SKM-1 (cell line): ENCODE results near the gene G2E3.
"Not testable (repeated sequence)": the region's sequence is repeated elsewhere in the genome, so short reads cannot be mapped to it uniquely, and the experiment has no call there.

Experiments
- DNase-seq: peaks from one replicate; lab custom pipeline; 2025; ENCODE audit not compliant: unreplicated experiment; lab: John Stamatoyannopoulos, UW

Gene G2E3

GRCh38 chr14:30558675-30559555 is at the start of gene G2E3:
TSS of gene G2E3 (plus strand) at chr14:30559158. CDS start at chr14:30581080, 21,922 bp downstream.
- DNase-seq, result peak; percentile 5

GRCh38 chr14:30517737-30518136 is 41.2 kb upstream of the G2E3 start:
- DNase-seq, result no peak

GRCh38 chr14:30518867-30519560 is 39.9 kb upstream of the G2E3 start:
- no peak for DNase-seq

- no peak for DNase-seq
Observed at GRCh38 chr14:30519961-30520360, 39.0 kb upstream of the G2E3 start.

- no peak for DNase-seq
Observed at GRCh38 chr14:30520536-30520935, 38.4 kb upstream of the G2E3 start.

- DNase-seq, result peak; percentile 0
Observed at GRCh38 chr14:30521899-30522736, 36.8 kb upstream of the G2E3 start.

GRCh38 chr14:30525833-30526232 is 33.1 kb upstream of the G2E3 start:
- no peak for DNase-seq

- DNase-seq, result no peak
Observed at GRCh38 chr14:30527196-30527595, 31.8 kb upstream of the G2E3 start.

GRCh38 chr14:30528119-30528518 is 30.8 kb upstream of the G2E3 start:
- DNase-seq, result no peak

- no peak for DNase-seq
Observed at GRCh38 chr14:30528778-30529642, 29.9 kb upstream of the G2E3 start.

GRCh38 chr14:30532264-30532663 is 26.7 kb upstream of the G2E3 start:
- no peak for DNase-seq

- no peak for DNase-seq
Observed at GRCh38 chr14:30533126-30533525, 25.8 kb upstream of the G2E3 start.

- DNase-seq, result no peak
Observed at GRCh38 chr14:30541318-30541717, 17.6 kb upstream of the G2E3 start.

GRCh38 chr14:30546735-30547134 is 12.2 kb upstream of the G2E3 start:
- not testable (repeated sequence) for DNase-seq

- no peak for DNase-seq
Observed at GRCh38 chr14:30547388-30548048, 11.4 kb upstream of the G2E3 start.

GRCh38 chr14:30550335-30550734 is 8.6 kb upstream of the G2E3 start:
- no peak for DNase-seq

- DNase-seq, result no peak
Observed at GRCh38 chr14:30551460-30551859, 7.5 kb upstream of the G2E3 start.

GRCh38 chr14:30553311-30553989 is 5.5 kb upstream of the G2E3 start:
- DNase-seq, result no peak

- DNase-seq, result no peak
Observed at GRCh38 chr14:30558362-30558674, 640 bp upstream of the G2E3 start.
